ENCODE data around the gene PRKAR2A.

Gene PRKAR2A

GRCh38 chr3:48857641-48858040, 10.0 kb upstream of the PRKAR2A start:
- DNase-seq (ENCODE audit: low read depth) = no peak
- no peak overlapping the region for H3K4me3 ChIP-seq (ENCODE audit: low read depth, low read length)
- TF ChIP-seq CTCF (conservative IDR thresholded peaks at IDR 0.05; ENCODE audit: low read depth, low read length) = no peak

- no peak for TF ChIP-seq CTCF (conservative IDR thresholded peaks at IDR 0.05; ENCODE audit: low read depth, low read length)
- H3K4me3 ChIP-seq (ENCODE audit: low read depth, low read length) = no peak overlapping the region
- DNase-seq (ENCODE audit: low read depth) = no peak
Observed at GRCh38 chr3:48856469-48856868, 8.8 kb upstream of the PRKAR2A start.

GRCh38 chr3:48855681-48856447, 8.2 kb upstream of the PRKAR2A start:
- no peak overlapping the region for H3K4me3 ChIP-seq (ENCODE audit: low read depth, low read length)
- no peak for DNase-seq (ENCODE audit: low read depth)
- TF ChIP-seq CTCF (conservative IDR thresholded peaks at IDR 0.05; ENCODE audit: low read depth, low read length) = no peak

- no peak for TF ChIP-seq CTCF (conservative IDR thresholded peaks at IDR 0.05; ENCODE audit: low read depth, low read length)
- H3K4me3 ChIP-seq (ENCODE audit: low read depth, low read length) = no peak overlapping the region
- no peak for DNase-seq (ENCODE audit: low read depth)
Observed at GRCh38 chr3:48852151-48852550, 4.5 kb upstream of the PRKAR2A start.

- TF ChIP-seq CTCF (conservative IDR thresholded peaks at IDR 0.05; ENCODE audit: low read depth, low read length) = no peak
- DNase-seq (ENCODE audit: low read depth) = peak; percentile 77
- no peak overlapping the region for H3K4me3 ChIP-seq (ENCODE audit: low read depth, low read length)
Observed at GRCh38 chr3:48851407-48851806, 3.7 kb upstream of the PRKAR2A start.

GRCh38 chr3:48848816-48849515, 1.3 kb upstream of the PRKAR2A start:
- no peak for TF ChIP-seq CTCF (conservative IDR thresholded peaks at IDR 0.05; ENCODE audit: low read depth, low read length)
- no peak for DNase-seq (ENCODE audit: low read depth)
- H3K4me3 ChIP-seq (ENCODE audit: low read depth, low read length) = no peak overlapping the region

Data from choroid plexus epithelial cell (primary cell).